Measurements from ENCODE around the gene CLDN2.

DNA sequence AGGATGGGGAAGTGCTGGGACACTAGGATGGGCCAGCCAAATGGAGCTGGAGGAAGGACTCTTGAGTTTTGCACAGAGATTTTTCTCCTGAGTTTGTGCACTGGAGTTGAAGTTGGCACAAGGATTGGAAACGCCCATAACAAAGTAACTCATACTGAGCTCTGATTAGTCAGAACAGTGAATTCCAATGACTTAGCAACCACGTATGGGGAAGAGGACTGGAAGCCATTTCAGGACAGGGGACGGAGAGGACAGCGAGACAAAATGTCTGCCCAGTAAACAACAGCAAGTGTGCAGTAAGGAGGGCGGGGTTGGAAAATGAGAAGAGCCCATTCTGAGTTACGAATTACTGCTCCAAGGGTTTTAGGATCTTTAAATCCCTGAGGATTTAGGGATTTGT lies 22.9 kb upstream of the CLDN2 start:
- TF ChIP-seq, protein P1, sequence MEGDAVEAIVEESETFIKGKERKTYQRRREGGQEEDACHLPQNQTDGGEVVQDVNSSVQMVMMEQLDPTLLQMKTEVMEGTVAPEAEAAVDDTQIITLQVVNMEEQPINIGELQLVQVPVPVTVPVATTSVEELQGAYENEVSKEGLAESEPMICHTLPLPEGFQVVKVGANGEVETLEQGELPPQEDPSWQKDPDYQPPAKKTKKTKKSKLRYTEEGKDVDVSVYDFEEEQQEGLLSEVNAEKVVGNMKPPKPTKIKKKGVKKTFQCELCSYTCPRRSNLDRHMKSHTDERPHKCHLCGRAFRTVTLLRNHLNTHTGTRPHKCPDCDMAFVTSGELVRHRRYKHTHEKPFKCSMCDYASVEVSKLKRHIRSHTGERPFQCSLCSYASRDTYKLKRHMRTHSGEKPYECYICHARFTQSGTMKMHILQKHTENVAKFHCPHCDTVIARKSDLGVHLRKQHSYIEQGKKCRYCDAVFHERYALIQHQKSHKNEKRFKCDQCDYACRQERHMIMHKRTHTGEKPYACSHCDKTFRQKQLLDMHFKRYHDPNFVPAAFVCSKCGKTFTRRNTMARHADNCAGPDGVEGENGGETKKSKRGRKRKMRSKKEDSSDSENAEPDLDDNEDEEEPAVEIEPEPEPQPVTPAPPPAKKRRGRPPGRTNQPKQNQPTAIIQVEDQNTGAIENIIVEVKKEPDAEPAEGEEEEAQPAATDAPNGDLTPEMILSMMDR (conservative IDR thresholded peaks at IDR 0.05; ENCODE audit: low read length), result no peak
- TF ChIP-seq EZH2phosphoT487 (IDR thresholded peaks at IDR 0.05; ENCODE audit: borderline replicate concordance, low read depth, low read length), result no peak
